ENCODE data around the gene GBF1. TPM values are rescaled to one million over a fixed set of nuclear protein-coding genes. Genes with fewer than 3 reads are reported as not detected.

GBF1 gene
- polyA plus RNA-seq, 1 experiment = 31.9 TPM

DNA sequence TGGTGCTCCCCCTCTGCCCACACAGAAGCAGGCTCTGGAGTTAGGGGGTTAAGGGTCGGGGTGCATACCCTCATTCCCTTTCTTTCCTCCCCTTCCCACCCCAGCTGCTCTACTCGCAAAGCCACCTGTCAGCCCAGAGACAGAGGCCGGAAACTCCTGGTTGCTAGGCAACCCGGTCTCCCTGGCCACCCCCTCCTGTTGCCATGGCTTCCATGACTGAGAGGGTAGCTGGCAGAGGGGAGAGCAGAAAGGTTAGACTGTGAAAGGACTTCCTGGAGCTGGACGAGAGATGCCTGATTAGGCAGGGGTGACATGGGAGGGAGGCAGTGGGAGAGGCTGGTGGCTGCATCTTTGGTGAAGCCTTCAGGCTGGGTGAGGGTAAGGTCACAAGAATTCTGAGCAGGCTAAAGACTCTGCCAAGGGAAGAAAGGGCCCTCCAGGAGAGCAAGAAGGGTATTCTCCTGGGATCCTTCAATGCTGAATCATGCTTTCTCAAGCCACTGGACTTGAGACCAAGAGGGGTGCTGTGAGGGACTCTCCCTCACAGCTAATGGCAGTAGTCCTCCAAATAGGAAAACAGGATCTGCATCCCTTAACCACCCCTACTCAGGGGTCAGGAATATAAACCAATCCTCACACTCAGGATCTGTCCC is 167.8 kb downstream of the GBF1 start:
- H3K27ac ChIP-seq (ENCODE audit: low read depth, low read length) = no peak overlapping the region
- no peak for DNase-seq (ENCODE audit: low read depth, low spot score)
- ChIA-PET CTCF (interaction anchor here (1.3 to 1.4 kb wide), 2 partner anchors 14 to 244 kb away, joined by 3 to 4 read pairs; no protein-coding TSS in a partner anchor), POLR2A (interaction anchor here (0.6 kb wide), 1 partner anchor 170 kb away, joined by 9 read pairs; no protein-coding TSS in a partner anchor)
- TF ChIP-seq, protein P1, sequence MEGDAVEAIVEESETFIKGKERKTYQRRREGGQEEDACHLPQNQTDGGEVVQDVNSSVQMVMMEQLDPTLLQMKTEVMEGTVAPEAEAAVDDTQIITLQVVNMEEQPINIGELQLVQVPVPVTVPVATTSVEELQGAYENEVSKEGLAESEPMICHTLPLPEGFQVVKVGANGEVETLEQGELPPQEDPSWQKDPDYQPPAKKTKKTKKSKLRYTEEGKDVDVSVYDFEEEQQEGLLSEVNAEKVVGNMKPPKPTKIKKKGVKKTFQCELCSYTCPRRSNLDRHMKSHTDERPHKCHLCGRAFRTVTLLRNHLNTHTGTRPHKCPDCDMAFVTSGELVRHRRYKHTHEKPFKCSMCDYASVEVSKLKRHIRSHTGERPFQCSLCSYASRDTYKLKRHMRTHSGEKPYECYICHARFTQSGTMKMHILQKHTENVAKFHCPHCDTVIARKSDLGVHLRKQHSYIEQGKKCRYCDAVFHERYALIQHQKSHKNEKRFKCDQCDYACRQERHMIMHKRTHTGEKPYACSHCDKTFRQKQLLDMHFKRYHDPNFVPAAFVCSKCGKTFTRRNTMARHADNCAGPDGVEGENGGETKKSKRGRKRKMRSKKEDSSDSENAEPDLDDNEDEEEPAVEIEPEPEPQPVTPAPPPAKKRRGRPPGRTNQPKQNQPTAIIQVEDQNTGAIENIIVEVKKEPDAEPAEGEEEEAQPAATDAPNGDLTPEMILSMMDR (IDR thresholded peaks at IDR 0.05; ENCODE audit: low read depth, low read length) = no peak
- H3K4me3 ChIP-seq (ENCODE audit: low read depth, low read length) = no peak overlapping the region
- H3K27me3 ChIP-seq (ENCODE audit: control insufficient read depth, insufficient read depth, low read length) = peaks cover 57% of the 10 kb centered on the region
- H3K9me3 ChIP-seq (ENCODE audit: control insufficient read depth, insufficient read depth, low read length) = no peaks in the 10 kb centered on the region; the same call in 1 of the 2 replicates

DNA sequence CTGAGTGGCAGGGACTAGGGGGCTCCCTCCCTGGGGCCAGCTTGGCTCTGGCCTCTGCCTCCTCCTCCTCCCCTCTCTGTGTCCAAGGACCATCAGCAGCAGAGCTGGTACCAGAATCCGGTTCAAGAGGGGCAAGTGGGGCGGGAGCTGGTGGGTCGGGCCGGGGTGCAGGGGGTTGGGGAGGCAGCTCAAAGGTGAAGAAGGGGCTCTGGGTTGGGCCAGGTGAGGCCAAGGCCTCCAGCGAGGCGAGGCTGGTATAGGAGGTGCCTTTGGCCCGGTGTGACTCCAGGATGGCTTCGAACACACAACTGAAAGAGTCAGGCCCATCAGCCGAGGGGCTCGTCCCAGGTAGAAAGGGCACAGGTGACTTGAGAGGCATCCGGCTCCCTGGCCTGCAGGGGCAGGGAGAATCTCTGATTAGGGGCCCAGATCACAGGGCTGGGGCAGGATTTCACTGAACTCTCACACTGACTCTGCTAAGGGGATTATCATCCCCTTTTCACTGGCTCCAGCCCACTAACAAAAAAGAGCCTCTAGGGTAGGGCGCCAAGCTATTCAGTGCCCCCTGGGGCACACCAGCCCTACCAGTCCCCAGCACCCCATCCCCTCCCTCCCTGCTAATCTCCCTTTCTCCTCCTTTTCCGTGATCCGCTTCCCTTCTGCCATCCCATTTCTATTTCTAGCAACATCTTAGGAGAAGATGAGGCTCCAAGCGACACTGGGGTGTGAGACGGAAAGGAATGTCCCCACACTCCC is 168.7 kb downstream of the GBF1 start:
- no peak for DNase-seq (ENCODE audit: low read depth, low spot score)
- no peaks in the 10 kb centered on the region; the same call in 1 of the 2 replicates for H3K9me3 ChIP-seq (ENCODE audit: control insufficient read depth, insufficient read depth, low read length)
- H3K27ac ChIP-seq (ENCODE audit: low read depth, low read length) = no peak overlapping the region
- H3K27me3 ChIP-seq (ENCODE audit: control insufficient read depth, insufficient read depth, low read length) = peaks cover 65% of the 10 kb centered on the region
- no peak overlapping the region for H3K4me3 ChIP-seq (ENCODE audit: low read depth, low read length)
- CTCF ChIA-PET = interaction anchor here (1.3 to 1.7 kb wide), 2 partner anchors 14 to 184 kb away, joined by 4 read pairs; no protein-coding TSS in a partner anchor
- TF ChIP-seq, protein P1 (IDR thresholded peaks at IDR 0.05; ENCODE audit: low read depth, low read length) = no peak
- POLR2A ChIA-PET = interaction anchor here (0.6 kb wide), 1 partner anchor 170 kb away, joined by 9 read pairs; no protein-coding TSS in a partner anchor

DNA sequence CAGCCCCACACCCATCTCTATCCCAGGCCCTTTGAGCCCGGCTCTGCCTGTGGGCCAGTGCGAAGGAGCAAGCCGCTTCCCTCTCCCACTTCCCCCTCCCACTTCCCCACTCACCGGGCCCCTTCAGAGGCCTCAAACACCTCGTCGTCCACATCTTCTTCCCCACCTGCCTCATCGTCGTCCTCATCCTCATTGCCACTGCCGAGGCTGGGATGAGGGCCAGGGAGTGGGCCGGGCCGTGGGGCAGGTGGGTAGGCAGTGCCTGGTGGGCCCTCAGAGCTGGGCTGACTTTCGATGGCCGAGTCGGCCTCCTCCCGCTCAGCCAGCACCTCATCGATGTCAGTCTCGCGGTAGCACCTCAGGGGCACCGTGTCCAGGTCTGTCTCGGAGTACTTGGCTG is 169.4 kb downstream of the GBF1 start:
- Histone ChIP-seq H3K27ac (ENCODE audit: low read depth, low read length) (no peak overlapping the region), H3K4me3 (ENCODE audit: low read depth, low read length) (no peak overlapping the region), H3K27me3 (ENCODE audit: control insufficient read depth, insufficient read depth, low read length) (peaks cover 66% of the 10 kb centered on the region), H3K9me3 (ENCODE audit: control insufficient read depth, insufficient read depth, low read length) (no peaks in the 10 kb centered on the region; the same call in 1 of the 2 replicates)
- no peak for DNase-seq (ENCODE audit: low read depth, low spot score)
- TF ChIP-seq, protein P1 (IDR thresholded peaks at IDR 0.05; ENCODE audit: low read depth, low read length) = no peak
- CTCF ChIA-PET = interaction anchor here (1.2 to 1.7 kb wide), 2 partner anchors 185 to 244 kb away, joined by 3 to 4 read pairs; no protein-coding TSS in a partner anchor
- POLR2A ChIA-PET = no interaction called here

DNA sequence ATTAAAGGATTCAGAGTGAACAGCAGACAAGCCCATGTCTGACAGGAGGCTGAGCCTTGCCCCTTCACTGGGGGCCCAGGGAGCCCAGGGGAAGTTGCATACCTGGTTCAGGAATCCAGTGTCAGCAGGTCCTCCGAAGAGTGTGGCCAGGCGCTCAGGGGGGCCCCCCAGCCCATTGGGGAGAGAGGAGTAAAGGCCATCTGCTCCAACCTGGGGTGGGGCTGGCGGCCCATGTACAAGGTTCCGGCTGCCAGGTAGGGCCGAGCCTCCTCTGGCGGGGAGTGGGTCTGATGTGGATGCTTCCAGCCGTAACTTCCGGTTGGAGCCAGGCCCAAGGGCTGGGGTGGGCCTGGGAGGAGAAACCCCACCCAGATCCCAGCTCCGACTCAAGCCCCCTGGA is 171.0 kb downstream of the GBF1 start:
- Histone ChIP-seq H3K4me3 (ENCODE audit: low read depth, low read length) (no peak overlapping the region), H3K27ac (ENCODE audit: low read depth, low read length) (no peak overlapping the region), H3K27me3 (ENCODE audit: control insufficient read depth, insufficient read depth, low read length) (peaks cover 60% of the 10 kb centered on the region), H3K9me3 (ENCODE audit: control insufficient read depth, insufficient read depth, low read length) (no peaks in the 10 kb centered on the region; the same call in 1 of the 2 replicates)
- POLR2A ChIA-PET = interaction anchor here (0.5 kb wide), 1 partner anchor 17 kb away, joined by 4 read pairs; no protein-coding TSS in a partner anchor
- TF ChIP-seq, protein P1 (IDR thresholded peaks at IDR 0.05; ENCODE audit: low read depth, low read length) = no peak
- CTCF ChIA-PET = no interaction called here
- DNase-seq (ENCODE audit: low read depth, low spot score) = no peak
